Ramos (cell line): Measurements from ENCODE around the gene STAC.
"Not testable (repeated sequence)": the region's sequence is repeated elsewhere in the genome, so short reads cannot be mapped to it uniquely, and the experiment has no call there.

Experiments
- in situ Hi-C: fragments of 300-500 bp; cut with MboI; formaldehyde crosslinking; loops from one replicate; pipeline ENCODE4 v1.14.3; 2022; ENCODE audit warnings: low sequenced_read_pairs; ENCODE audit not compliant: unreplicated experiment

STAC gene

DNA sequence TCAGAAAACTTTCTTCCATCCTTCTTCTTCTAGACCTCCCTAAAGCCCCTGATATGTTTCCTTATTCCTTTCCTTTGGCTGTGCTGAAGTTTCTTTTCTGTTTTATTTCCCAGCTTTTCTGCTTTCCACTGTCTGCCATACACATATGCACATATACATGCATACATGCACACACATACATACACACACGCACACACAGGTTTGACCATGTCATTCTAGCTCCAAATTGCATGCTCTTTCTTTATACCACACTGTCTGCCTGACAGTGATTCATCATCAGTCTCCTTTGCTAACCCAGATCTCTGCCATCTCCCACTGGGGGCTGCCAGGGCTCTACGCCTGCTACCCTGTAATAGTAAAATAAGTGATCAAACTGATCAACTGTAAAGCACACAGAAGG lies 181.3 kb downstream of the STAC start:
- in situ Hi-C loops: no loop called here

DNA sequence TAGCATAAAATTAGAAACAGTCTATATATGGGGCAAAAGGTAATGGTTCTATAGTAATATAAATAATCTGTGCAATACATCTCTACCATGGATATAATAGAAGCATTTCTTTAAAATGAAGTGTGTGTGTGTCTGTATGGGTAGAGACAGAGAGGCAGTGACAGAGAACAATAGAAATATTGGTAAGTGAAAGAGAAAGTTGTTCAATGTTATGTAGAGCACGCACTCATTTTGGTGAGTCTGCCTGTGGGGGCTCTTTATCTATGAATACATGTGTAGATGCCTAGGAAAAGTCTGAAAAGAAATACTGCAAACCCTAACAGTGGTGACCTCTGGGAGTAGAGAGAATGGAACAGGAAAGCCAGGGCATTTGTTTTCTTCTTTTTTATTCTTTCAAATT lies 182.6 kb downstream of the STAC start:
- in situ Hi-C loops: no loop called here

DNA sequence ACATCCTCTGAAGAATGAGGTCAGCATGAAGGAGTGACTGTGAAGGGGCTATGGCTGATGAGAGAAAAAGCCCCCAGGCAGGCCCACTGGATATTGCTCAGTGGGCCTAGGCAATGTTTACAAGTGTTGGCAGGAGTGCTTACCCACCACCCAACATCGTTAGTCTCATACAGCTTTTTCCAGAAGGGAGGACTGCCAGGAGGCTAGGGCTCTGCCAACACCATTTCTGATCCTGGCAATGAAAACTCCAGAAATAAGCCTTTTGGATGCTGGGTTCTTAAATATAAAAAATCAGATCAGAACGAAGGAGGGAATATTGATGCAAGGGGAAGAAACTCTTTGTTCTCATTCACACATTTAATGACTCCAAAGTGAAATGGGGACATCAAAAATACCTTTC lies 194.9 kb downstream of the STAC start:
- in situ Hi-C loops: no loop called here

DNA sequence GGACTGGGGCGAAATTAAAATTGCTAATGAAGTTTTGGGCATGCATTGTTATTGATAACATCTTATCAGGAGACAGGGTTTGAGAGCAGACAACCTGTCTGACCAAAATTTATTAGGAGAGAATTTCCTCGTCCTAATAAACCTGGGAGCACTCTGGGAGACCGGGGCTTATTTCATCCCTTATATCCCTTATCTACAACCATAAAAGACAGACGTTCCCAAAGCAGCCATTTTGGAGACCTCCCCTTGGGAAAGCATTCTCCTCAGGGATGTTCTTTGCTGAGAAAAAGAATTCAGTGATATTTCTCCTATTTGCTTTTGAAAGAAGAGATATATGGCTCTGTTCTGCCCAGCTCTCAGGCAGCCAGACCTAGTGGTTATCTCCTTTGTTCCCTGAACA lies 198.1 kb downstream of the STAC start:
- in situ Hi-C loops: not testable (repeated sequence)

DNA sequence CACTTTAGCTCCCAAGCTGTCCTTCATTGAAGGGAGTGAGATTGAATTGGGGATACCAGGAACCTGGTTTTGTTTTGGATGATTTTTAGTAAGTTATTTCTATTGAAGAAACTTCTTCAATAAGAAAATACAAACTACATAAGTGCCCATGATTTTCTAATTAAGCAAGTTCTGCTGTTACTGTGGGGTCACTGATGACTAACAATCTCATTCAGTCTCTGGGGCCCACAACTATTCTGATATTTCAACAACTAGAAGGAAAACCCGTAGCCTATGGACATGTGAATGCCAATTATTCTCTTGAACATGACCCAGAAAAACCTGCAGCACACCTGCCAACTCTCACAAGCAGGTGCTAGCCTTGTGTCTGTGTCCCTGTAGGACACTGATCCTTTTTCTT lies 199.4 kb downstream of the STAC start:
- in situ Hi-C loops: no loop called here

DNA sequence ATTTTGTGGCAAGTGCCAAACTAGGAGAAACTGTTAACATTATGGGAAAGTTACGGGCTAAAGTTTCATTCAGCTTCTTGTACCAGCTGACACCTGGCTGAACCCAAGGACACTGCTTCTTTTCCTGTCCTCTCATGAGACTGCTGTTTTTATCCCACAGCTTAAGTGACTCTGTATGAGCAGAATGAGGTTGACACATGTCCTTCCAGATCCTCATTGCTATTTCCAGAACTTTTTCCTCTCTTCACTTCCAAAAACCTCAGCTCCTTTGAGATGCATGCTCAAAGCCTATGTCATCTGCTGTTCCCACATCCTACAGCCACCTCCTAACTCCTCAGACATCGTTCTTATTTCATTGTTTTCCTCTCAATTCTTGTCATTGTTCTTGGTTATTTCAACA lies 200.4 kb downstream of the STAC start:
- in situ Hi-C loops: no loop called here

DNA sequence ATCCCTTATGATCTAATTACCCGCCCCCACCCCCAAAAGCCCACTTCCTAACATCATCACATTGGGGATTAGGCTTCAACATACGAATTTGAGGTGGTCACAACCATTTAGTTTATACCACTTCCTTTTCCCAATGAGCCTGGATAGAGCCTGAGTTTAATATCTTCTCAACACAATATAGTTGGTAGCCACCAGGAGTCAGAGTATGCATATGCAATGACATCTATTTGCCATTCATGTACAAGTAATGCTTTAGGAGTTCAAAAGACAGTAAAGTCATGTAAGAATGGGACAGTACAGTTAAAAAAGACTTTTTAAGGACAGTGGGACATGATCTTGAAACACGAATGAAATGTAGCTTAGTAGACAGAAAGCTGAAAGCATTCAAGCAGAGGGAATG lies 211.7 kb downstream of the STAC start:
- in situ Hi-C loops: no loop called here

DNA sequence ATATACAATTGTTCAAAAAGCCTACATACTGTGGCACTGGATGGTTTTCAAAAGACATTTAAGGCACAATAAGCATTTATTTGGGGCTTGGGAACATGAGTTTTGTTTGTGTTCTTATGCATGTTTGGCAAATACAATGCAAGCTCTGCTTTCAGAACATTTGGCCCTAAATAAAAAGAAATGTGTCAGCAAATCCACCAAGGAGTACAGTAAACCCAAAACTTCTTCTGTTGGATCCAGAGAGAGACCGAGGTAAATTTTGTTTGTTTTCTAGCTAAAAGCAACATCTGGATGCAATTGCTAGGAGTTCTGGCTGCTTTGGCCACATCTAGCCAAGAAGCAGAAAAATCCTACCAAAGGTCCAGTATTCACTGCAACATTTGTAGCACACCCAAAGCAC lies 215.2 kb downstream of the STAC start:
- in situ Hi-C loops: no loop called here

DNA sequence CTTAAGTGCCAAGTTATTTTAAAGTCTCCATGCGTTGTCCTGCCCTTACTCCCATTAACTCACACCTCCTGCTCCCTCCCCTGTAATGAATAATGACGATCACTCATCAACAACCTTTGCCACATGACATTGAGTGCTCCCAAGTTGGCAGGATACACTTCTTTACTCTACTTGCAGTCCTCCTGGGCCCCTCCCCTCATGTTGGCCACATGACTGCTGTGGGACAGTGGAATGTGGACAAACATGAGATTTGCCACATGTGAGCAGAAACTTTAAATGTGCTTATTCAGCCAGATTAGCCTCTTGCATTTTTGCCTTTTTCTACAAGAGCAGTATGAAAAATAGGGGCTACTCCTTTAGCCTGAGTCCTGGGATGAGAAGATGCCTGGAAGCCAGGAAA lies 216.1 kb downstream of the STAC start:
- in situ Hi-C loops: no loop called here

DNA sequence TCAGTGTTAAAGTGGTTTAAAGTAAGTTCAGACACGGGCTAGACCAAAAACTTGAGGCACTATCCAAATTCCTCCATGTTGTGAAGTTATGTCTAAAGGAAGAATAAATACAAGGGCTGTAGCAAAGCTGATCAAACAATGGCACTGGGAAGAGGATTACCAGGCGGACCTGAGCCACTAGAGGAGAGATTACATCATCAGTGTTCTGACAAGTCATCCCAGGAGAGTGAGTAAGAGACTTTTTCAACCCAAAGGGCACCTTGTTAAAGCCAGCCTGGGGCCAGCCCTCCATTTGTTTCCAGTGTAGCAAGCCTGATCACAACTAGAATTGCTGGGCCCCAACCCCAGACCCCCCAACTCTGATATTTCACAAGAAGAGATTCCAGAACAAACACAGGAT lies 217.1 kb downstream of the STAC start:
- in situ Hi-C loops: no loop called here
